ENCODE measurements around the gene NFKB2. TPM values are rescaled to one million over a fixed set of nuclear protein-coding genes. Genes with fewer than 3 reads are reported as not detected.

NFKB2 gene
- total RNA-seq, 2 donors from 2014 or later = 364 to 390 TPM

GRCh38 chr10:102416695-102417094, 21.2 kb downstream of the NFKB2 start:
- H3K9me3 ChIP-seq (ENCODE audit: control insufficient read depth, low read length, poor library complexity, severe bottlenecking) = no peaks in the 10 kb centered on the region
- H3K4me1 Mint-ChIP-seq = peaks cover 18% of the 10 kb centered on the region
- H3K27ac Mint-ChIP-seq = no peak overlapping the region
- ATAC-seq (no peak), DNase-seq (no peak)
- H3K27me3 Mint-ChIP-seq = peaks cover 39% of the 10 kb centered on the region
- peaks cover 5% of the 10 kb centered on the region for H3K36me3 Mint-ChIP-seq (ENCODE audit: low read depth)
- no peak overlapping the region for H3K4me3 Mint-ChIP-seq

DNA sequence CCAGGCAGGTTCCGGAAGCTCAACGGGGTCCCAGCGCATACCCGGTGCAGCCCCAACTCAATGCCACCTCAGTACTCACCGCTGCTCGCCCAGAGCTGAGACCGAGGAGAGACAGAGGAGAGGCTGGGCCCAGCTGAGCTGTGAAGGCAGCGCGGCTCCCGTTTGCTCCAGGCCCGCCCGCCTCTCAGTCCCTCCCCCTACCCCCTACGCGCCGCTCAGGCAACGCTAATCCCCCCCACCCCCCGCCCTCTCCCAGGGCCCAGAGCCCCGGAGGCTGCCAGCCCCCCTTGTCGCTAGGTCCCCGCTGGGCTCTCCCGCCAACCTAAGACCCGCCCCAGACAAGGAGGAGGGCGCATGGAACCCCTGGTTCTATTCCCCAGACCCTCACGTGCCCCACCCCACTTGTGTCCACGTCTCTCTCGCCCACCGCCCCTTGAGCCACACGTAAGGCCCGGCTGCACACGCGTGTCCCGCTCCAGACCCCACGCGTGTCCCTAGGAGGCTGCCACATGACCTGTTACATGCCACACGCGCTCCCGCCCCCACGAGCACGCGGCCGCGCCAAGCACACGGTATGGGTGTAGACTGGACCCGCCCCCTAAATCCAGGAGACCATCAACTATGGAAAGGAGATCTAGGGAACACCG, 23.2 kb downstream of the NFKB2 start, which contains the start of gene PSD:
PSD (minus strand) TSS at position 164 of the 647 bp plus-strand sequence. CDS start 1,747 bp downstream, outside the sequence.
- ATAC-seq (no peak), DNase-seq (no peak)
- peaks cover 20% of the 10 kb centered on the region for H3K4me1 Mint-ChIP-seq
- H3K4me3 Mint-ChIP-seq = peak within 1 kb of the TSS; percentile 98
- peaks cover 35% of the 10 kb centered on the region for H3K27me3 Mint-ChIP-seq
- no peaks in the 10 kb centered on the region for H3K9me3 ChIP-seq (ENCODE audit: control insufficient read depth, low read length, poor library complexity, severe bottlenecking)
- peaks cover 5% of the 10 kb centered on the region for H3K36me3 Mint-ChIP-seq (ENCODE audit: low read depth)
- peak within 1 kb of the TSS; percentile 37 for H3K27ac Mint-ChIP-seq

- peak overlapping the region; percentile 37 for H3K27ac Mint-ChIP-seq
- ATAC-seq (no peak), DNase-seq (peak; percentile 62 to 68 (median 63))
- H3K27me3 Mint-ChIP-seq = peaks cover 30% of the 10 kb centered on the region
- peak overlapping the region; percentile 98 for H3K4me3 Mint-ChIP-seq
- peaks cover 5% of the 10 kb centered on the region for H3K36me3 Mint-ChIP-seq (ENCODE audit: low read depth)
- no peaks in the 10 kb centered on the region for H3K9me3 ChIP-seq (ENCODE audit: control insufficient read depth, low read length, poor library complexity, severe bottlenecking)
- H3K4me1 Mint-ChIP-seq = peaks cover 20% of the 10 kb centered on the region
These were observed 24.0 kb downstream of the NFKB2 start for GRCh38 chr10:102419269-102420180.

GRCh38 chr10:102420181-102420713, 24.7 kb downstream of the NFKB2 start:
- Mint-ChIP-seq H3K27me3 (peaks cover 27% of the 10 kb centered on the region), H3K4me1 (peaks cover 20% of the 10 kb centered on the region), H3K4me3 (peak overlapping the region; percentile 98), H3K36me3 (ENCODE audit: low read depth) (peaks cover 5% of the 10 kb centered on the region), H3K27ac (peak overlapping the region; percentile 60)
- DNase-seq = no peak
- no peak for ATAC-seq
- H3K9me3 ChIP-seq (ENCODE audit: control insufficient read depth, low read length, poor library complexity, severe bottlenecking) = no peaks in the 10 kb centered on the region

DNA sequence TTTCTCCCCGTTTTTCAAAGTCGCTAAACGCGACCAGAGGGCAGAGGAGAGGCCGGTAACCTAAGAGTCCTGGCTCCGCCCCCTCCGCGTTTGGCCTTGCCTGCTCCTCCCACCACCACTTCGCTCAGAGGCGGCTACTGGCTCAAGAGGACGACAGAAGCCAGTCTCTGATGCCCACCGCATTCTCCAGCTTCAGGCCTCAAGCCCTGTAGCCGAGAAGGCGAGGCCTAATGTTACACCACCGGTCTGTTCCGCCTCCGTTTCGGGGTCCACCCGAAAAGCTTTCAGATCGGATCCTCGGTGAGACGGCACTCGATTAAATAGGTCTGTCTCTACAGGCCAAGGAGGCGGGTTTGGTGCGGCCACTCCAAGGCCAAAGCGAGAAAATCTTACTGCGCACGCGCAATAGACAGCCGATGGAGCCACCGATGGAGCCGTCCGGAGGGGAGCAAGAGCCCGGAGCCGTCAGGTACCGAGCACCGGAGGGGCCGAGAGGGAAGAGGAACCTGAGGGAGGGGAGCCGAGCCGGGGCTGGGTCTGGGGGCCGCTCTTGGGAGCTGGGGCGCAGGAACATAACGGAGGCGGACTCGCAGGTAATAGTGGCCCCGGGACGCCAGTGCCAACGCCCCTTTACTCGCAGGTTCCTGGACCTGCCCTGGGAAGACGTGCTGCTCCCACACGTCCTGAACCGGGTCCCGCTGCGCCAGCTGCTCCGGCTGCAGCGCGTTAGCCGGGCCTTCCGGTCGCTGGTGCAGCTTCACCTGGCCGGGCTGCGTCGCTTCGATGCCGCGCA, 25.4 kb downstream of the NFKB2 start, which contains the start of gene FBXL15:
FBXL15 (plus strand) TSS at position 123 of the 793 bp plus-strand sequence; CDS start at position 417, 294 bp downstream.
- peak; percentile 79 for ATAC-seq
- peak within 1 kb of the TSS; percentile 98 for H3K4me3 Mint-ChIP-seq
- peaks cover 22% of the 10 kb centered on the region for H3K4me1 Mint-ChIP-seq
- H3K9me3 ChIP-seq (ENCODE audit: control insufficient read depth, low read length, poor library complexity, severe bottlenecking) = no peaks in the 10 kb centered on the region
- peak within 1 kb of the TSS; percentile 60 for H3K27ac Mint-ChIP-seq
- DNase-seq = peak; percentile 77 to 91 (median 83)
- H3K36me3 Mint-ChIP-seq (ENCODE audit: low read depth) = peaks cover 5% of the 10 kb centered on the region
- peaks cover 24% of the 10 kb centered on the region for H3K27me3 Mint-ChIP-seq

- no peaks in the 10 kb centered on the region for H3K9me3 ChIP-seq (ENCODE audit: control insufficient read depth, low read length, poor library complexity, severe bottlenecking)
- Mint-ChIP-seq H3K36me3 (ENCODE audit: low read depth) (peaks cover 2% of the 10 kb centered on the region), H3K4me1 (peaks cover 23% of the 10 kb centered on the region), H3K27me3 (peaks cover 18% of the 10 kb centered on the region), H3K27ac (no peak overlapping the region), H3K4me3 (peak overlapping the region; percentile 98)
- no peak for ATAC-seq
- no peak for DNase-seq
These were observed 25.9 kb downstream of the NFKB2 start for GRCh38 chr10:102421507-102421756.

DNA sequence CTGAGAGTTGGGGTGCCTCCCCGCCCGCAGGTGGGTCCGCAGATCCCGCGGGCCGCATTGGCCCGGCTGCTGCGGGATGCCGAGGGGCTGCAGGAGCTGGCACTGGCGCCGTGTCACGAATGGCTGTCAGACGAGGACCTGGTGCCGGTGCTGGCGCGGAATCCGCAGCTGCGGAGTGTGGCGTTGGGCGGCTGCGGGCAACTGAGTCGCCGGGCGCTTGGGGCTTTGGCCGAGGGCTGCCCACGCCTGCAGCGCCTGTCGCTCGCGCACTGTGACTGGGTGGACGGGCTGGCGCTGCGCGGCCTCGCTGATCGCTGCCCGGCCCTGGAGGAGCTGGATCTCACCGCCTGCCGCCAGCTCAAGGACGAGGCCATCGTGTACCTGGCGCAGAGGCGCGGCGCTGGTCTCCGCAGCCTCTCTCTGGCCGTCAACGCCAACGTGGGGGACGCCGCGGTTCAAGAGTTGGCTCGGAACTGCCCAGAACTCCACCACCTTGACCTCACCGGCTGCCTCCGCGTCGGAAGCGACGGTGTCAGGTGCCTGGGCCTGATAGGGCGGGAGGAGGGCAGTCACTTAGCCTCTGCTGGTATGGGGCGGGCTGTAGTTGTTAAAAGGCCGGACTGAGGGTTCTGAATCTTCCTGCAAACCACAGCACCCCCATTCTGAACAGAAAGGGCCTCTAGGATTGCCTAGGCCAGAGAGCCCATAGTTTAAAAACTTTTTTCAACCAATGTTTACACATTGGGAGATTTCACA, 26.4 kb downstream of the NFKB2 start:
- ATAC-seq (peak; percentile 13), DNase-seq (no peak)
- H3K27me3 Mint-ChIP-seq = peaks cover 15% of the 10 kb centered on the region
- H3K4me3 Mint-ChIP-seq = peak overlapping the region; percentile 98
- no peaks in the 10 kb centered on the region for H3K9me3 ChIP-seq (ENCODE audit: control insufficient read depth, low read length, poor library complexity, severe bottlenecking)
- peaks cover 2% of the 10 kb centered on the region for H3K36me3 Mint-ChIP-seq (ENCODE audit: low read depth)
- peak overlapping the region; percentile 8 for H3K27ac Mint-ChIP-seq
- peaks cover 24% of the 10 kb centered on the region for H3K4me1 Mint-ChIP-seq

- peaks cover 30% of the 10 kb centered on the region for H3K4me1 Mint-ChIP-seq
These were observed 27.1 kb downstream of the NFKB2 start for GRCh38 chr10:102422545-102423129.

GRCh38 chr10:102423372-102423968, 28.0 kb downstream of the NFKB2 start:
- Mint-ChIP-seq H3K36me3 (ENCODE audit: low read depth) (peaks cover 6% of the 10 kb centered on the region), H3K27ac (no peak overlapping the region), H3K4me3 (no peak overlapping the region), H3K4me1 (peaks cover 32% of the 10 kb centered on the region), H3K27me3 (no peaks in the 10 kb centered on the region)
- no peaks in the 10 kb centered on the region for H3K9me3 ChIP-seq (ENCODE audit: control insufficient read depth, low read length, poor library complexity, severe bottlenecking)
- ATAC-seq (no peak), DNase-seq (no peak)

More at GRCh38 chr10:102422545-102423129, 27.1 kb downstream of the NFKB2 start:
- peaks cover 8% of the 10 kb centered on the region for H3K27me3 Mint-ChIP-seq
- peak overlapping the region; percentile 8 for H3K27ac Mint-ChIP-seq
- no peak for DNase-seq
- no peak for ATAC-seq
- H3K4me3 Mint-ChIP-seq = peak overlapping the region; percentile 98
- H3K36me3 Mint-ChIP-seq (ENCODE audit: low read depth) = peaks cover 5% of the 10 kb centered on the region
- no peaks in the 10 kb centered on the region for H3K9me3 ChIP-seq (ENCODE audit: control insufficient read depth, low read length, poor library complexity, severe bottlenecking)

GRCh38 chr10:102424145-102424544, 28.6 kb downstream of the NFKB2 start:
- Mint-ChIP-seq H3K4me3 (peak overlapping the region; percentile 36), H3K27ac (no peak overlapping the region), H3K27me3 (no peaks in the 10 kb centered on the region), H3K4me1 (peaks cover 29% of the 10 kb centered on the region), H3K36me3 (ENCODE audit: low read depth) (peaks cover 6% of the 10 kb centered on the region)
- ATAC-seq (no peak), DNase-seq (no peak)
- H3K9me3 ChIP-seq (ENCODE audit: control insufficient read depth, low read length, poor library complexity, severe bottlenecking) = no peaks in the 10 kb centered on the region

DNA sequence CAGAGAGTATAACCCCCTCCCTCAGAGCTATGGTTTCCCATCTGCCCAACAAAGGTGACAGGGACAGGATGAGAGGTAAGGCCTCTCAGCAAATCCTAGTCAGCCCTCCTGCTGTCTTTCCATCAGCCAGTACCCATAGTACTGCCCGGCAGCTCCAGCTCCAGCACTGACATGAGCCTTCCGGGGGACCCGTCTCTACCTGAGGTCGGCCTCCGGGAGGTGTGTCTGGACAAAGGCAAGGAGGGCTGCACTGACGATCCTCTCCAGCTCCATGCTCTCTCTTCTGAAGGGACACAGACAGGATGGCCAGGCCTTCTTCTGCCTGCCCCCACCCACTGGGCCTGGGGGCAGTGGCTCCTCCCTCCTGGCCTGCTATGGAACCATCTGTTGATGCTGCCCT, 29.4 kb downstream of the NFKB2 start:
- H3K27ac Mint-ChIP-seq = no peak overlapping the region
- no peaks in the 10 kb centered on the region for H3K9me3 ChIP-seq (ENCODE audit: control insufficient read depth, low read length, poor library complexity, severe bottlenecking)
- no peak overlapping the region for H3K4me3 Mint-ChIP-seq
- DNase-seq (no peak), ATAC-seq (no peak)
- H3K27me3 Mint-ChIP-seq = no peaks in the 10 kb centered on the region
- H3K36me3 Mint-ChIP-seq (ENCODE audit: low read depth) = peaks cover 6% of the 10 kb centered on the region
- peaks cover 25% of the 10 kb centered on the region for H3K4me1 Mint-ChIP-seq

- Mint-ChIP-seq H3K36me3 (ENCODE audit: low read depth) (peaks cover 6% of the 10 kb centered on the region), H3K27me3 (no peaks in the 10 kb centered on the region), H3K27ac (no peak overlapping the region), H3K4me1 (peaks cover 25% of the 10 kb centered on the region), H3K4me3 (no peak overlapping the region)
- H3K9me3 ChIP-seq (ENCODE audit: control insufficient read depth, low read length, poor library complexity, severe bottlenecking) = no peaks in the 10 kb centered on the region
- DNase-seq = no peak
- no peak for ATAC-seq
These were observed 29.9 kb downstream of the NFKB2 start for GRCh38 chr10:102425444-102425843.
